Stimulated activated naive CD8-positive, alpha-beta T cell treated with anti-CD3 and anti-CD28 coated beads, Interleukin-15, Interleukin-2, amounts not matched to agents 100 ng/mL and 50 ng/mL, for 24 hours (primary cell): ENCODE measurements around the gene NOX5.

Experiments used
- H3K27ac Mint-ChIP-seq: one replicate; pipeline ENCODE4 v1.8.0; 2021; ENCODE audit warnings: mild to moderate bottlenecking, mixed read lengths
- H3K27me3 Mint-ChIP-seq: one replicate; pipeline ENCODE4 v1.8.0; 2021; ENCODE audit warnings: mixed read lengths
- H3K36me3 Mint-ChIP-seq: one replicate; pipeline ENCODE4 v1.8.0; 2021; ENCODE audit warnings: low read depth, mixed read lengths
- H3K4me1 Mint-ChIP-seq: one replicate; pipeline ENCODE4 v1.8.0; 2021; ENCODE audit warnings: low read depth, mixed read lengths
- H3K4me3 Mint-ChIP-seq: one replicate; pipeline ENCODE4 v1.8.0; 2021; ENCODE audit warnings: mild to moderate bottlenecking, mixed read lengths
- H3K9me3 Mint-ChIP-seq: one replicate; pipeline ENCODE4 v1.8.0; 2021; ENCODE audit warnings: mixed read lengths

The NOX5 gene

DNA sequence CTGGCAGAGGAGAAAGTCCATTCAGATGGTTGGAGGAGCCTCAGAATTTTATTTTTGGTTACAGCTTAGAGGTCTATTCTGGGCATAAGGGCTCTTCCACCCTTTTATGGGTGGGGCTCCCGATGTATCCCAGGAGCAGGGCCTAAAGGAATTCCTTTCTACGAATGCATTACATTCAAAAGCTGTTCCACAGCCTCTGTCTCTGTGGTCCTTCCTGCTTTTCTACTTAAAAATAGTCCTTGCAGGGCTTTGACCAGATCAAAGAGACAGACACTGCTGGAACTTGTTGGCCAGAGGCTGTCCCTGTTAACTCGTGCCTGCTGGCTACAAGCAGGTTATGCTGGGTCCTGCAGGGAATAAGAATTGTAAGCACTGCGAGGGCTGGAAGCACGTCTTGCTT lies 14.4 kb upstream of the NOX5 start:
- Mint-ChIP-seq H3K27me3 (peaks cover 13% of the 10 kb centered on the region), H3K4me1 (no peaks in the 10 kb centered on the region), H3K4me3 (no peak overlapping the region), H3K9me3 (peaks cover 7% of the 10 kb centered on the region), H3K27ac (no peak overlapping the region), H3K36me3 (no peaks in the 10 kb centered on the region)

DNA sequence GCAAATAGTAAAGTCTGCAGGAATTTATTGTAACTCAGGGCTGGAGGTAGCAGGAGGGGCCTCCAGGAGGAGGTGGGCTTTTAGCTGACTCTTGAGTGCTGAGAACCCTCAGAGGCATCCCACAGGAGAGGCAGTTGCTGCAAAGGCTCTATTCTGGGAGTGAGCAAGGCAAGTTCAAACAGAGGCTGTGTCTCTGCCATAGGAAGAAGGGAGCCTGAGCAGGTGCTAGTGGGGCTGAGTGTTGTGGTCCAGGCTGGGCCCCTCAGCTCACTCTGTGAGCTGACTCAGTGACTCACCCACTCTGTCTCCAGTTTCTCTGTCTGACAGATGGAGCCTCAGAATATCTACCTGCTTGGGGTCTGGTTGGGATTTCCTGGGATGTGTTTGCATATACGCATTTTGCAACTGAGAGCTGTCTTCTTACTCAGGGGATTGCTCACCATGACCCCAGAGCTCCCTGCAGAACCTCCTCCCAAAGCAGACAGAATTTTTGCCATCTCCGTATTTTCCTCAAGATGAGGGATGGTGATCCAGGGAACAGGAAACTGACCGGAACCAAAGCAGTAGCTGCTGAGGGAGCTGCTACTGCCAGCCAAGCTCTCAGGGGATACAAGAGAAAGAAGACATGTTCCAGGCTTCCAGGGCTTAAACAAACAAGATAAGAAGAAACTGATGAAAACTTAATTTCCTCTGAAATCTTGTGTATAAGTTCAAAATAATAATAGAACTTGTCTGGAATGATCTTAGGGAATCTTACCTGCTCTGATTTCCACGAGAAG lies 13.6 kb upstream of the NOX5 start:
- Mint-ChIP-seq H3K27ac (no peak overlapping the region), H3K4me1 (no peaks in the 10 kb centered on the region), H3K9me3 (peaks cover 14% of the 10 kb centered on the region), H3K4me3 (no peak overlapping the region), H3K36me3 (no peaks in the 10 kb centered on the region), H3K27me3 (peaks cover 21% of the 10 kb centered on the region)

DNA sequence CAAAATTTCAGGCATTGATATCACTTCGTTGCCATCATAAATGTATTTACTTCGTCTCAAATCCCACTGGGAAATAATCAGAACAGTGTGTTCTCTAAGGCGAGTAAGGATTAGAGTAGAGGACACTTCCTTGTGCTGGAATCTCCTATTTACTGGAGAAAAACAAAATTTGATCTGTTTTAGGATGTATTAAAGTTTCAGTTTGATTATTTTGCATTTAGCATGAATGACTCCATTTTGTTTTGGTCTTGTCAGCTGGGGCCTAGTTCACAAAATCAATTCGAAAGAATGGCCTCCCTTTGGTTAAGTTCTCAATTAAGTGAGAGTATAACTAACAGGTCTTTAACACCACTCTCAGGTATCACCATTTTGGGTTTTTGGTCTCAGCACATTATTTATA lies 11.7 kb upstream of the NOX5 start:
- H3K27ac Mint-ChIP-seq = no peak overlapping the region
- peaks cover 23% of the 10 kb centered on the region for H3K27me3 Mint-ChIP-seq
- peaks cover 17% of the 10 kb centered on the region for H3K9me3 Mint-ChIP-seq
- no peak overlapping the region for H3K4me3 Mint-ChIP-seq
- peaks cover 2% of the 10 kb centered on the region for H3K36me3 Mint-ChIP-seq
- no peaks in the 10 kb centered on the region for H3K4me1 Mint-ChIP-seq

DNA sequence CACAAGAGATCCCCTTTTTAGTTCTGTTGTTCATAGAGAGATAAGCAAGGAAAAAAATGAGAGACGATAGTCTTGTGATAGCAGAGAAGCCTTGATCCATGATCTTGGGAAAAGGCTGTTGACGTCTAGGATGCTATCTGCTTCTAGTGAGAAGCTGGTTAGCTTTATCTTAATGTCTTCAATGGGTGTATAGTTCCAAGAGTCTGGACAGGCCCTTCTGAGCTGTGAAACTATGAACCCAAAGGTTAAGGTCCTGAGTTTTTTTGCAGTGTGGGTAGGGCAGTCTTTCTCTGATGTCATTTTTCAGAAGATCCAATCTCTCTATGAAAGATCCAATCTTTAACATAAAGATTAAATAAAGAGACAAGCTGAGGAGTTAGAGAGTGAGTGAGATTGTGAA lies 10.5 kb upstream of the NOX5 start:
- Mint-ChIP-seq H3K9me3 (peaks cover 25% of the 10 kb centered on the region), H3K4me1 (no peaks in the 10 kb centered on the region), H3K27ac (no peak overlapping the region), H3K36me3 (peaks cover 4% of the 10 kb centered on the region), H3K4me3 (no peak overlapping the region), H3K27me3 (peaks cover 24% of the 10 kb centered on the region)

DNA sequence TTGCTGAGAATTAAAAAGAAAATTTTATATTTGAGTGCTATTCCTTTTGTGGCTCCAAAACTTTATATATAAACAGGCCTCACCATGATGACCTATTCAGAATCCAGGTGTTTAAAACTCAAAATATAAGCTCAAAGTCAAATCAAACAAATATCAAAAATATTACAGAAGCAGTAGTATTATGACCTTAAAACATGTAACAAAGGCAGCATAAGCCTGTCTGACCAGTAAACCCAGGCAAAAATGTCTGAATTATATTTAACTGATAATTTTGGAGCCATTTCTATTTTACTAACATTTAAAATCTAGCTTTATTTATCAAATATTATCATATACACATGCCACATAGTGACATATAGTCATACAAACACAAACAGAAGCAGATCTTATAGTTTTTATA lies 6.4 kb upstream of the NOX5 start:
- Mint-ChIP-seq H3K4me1 (no peaks in the 10 kb centered on the region), H3K36me3 (peaks cover 4% of the 10 kb centered on the region), H3K27ac (no peak overlapping the region), H3K9me3 (peaks cover 27% of the 10 kb centered on the region), H3K27me3 (peaks cover 21% of the 10 kb centered on the region), H3K4me3 (no peak overlapping the region)

DNA sequence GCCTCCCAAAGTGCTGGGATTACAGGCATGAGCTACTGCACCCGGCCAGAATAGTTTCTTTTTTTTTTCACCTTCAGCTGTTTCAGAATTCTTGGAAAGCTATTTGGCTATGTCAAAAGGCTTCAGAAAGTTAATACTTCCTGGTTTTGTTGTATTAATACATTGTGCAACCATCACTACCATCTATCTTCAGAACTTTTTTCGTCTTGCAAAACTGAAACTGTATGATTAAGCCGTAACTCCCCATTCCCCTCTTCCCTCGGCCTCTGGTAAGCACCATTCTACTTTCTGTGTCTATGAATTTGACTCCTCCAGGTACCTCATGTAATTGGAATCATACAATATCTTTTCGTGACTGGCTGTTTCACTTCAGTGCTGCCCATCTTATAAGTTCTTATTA lies 5.2 kb upstream of the NOX5 start:
- Mint-ChIP-seq H3K36me3 (peaks cover 4% of the 10 kb centered on the region), H3K27me3 (peaks cover 14% of the 10 kb centered on the region), H3K4me1 (no peaks in the 10 kb centered on the region), H3K9me3 (peaks cover 27% of the 10 kb centered on the region), H3K4me3 (no peak overlapping the region), H3K27ac (no peak overlapping the region)

DNA sequence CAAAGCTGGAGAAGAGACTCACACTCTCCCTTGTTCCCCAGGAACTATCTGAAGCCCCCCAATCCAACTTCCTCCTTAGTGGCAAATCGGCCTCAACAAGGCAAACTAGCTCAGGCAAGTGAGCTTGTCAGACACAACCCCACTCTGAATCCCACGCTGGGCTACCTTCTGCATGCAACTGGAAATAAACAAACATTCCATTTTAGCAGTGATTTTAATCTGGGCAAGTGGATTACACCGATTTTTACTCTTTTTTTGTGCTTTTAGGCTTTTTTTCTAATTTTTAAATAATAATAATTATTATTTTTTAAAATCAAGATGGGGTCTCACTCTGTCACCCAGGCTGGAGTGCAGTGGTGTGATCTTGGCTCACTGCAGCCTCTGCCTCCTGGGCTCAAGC lies 2.9 kb upstream of the NOX5 start:
- peaks cover 7% of the 10 kb centered on the region for H3K27me3 Mint-ChIP-seq
- peaks cover 4% of the 10 kb centered on the region for H3K36me3 Mint-ChIP-seq
- no peak overlapping the region for H3K27ac Mint-ChIP-seq
- H3K4me1 Mint-ChIP-seq = no peaks in the 10 kb centered on the region
- H3K4me3 Mint-ChIP-seq = no peak overlapping the region
- H3K9me3 Mint-ChIP-seq = peaks cover 16% of the 10 kb centered on the region

DNA sequence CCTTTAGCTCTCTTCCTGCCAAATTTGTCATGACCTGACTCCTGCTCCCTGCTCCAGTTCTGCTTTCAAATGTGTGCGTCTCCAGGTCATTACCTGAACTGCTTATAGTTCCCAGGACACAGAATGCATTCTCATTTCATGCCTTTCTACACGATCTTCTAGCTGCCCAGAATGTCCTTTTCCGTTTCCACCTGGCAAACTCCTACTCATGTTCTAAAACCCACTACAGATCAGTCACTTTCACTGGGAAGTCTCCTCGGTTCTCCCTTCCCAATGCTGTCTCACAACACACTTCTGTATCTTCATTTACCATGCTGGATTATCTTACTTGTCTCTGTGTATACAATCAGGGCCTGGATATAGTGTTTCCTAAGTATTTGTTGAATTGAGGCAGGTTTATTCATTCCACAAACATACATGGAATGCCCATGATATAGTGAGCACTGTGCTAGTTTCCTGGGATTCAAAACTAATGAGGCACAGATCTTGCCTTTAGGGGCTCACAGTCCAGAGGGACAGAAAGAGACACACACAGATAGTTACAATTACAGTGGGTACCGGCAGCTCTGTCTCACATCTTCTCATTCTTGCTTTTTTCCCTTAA lies 1.6 kb upstream of the NOX5 start:
- Mint-ChIP-seq H3K4me1 (no peaks in the 10 kb centered on the region), H3K4me3 (no peak overlapping the region), H3K9me3 (peaks cover 12% of the 10 kb centered on the region), H3K27me3 (peaks cover 4% of the 10 kb centered on the region), H3K27ac (no peak overlapping the region), H3K36me3 (peaks cover under 1% of the 10 kb centered on the region)

DNA sequence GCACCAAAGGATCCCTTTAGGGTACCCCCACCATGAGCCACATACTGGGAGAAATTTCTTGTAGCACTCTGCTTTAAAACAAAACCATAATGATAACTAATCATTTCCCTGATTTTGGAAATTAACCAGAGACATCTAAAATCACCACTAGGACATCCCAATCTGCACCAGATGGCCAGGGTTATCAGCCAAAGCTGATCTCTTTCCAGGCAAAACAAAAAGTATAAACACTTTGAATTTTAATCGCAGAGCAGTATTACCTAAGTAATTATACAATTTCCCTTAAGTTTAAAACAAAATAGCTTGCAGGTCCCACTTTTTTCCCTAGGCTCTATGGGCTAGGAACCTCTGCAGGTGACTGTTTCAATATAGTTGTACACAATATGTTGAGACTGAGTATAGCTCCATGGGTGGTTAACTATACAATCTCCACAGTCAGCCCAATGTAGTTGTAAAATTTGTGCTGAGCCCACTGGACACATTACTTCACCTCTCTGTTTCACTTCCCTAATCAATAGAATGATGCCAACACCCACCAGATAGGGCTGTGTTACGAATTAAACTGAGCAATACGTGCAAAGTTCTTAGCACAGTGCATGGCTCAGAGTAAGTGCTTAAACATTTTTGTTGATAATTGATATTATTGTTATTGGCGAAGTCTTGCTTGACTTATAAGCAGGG lies 629 bp upstream of the NOX5 start:
- no peak overlapping the region for H3K4me3 Mint-ChIP-seq
- peaks cover 6% of the 10 kb centered on the region for H3K9me3 Mint-ChIP-seq
- no peaks in the 10 kb centered on the region for H3K36me3 Mint-ChIP-seq
- peaks cover 4% of the 10 kb centered on the region for H3K27me3 Mint-ChIP-seq
- H3K4me1 Mint-ChIP-seq = no peaks in the 10 kb centered on the region
- H3K27ac Mint-ChIP-seq = no peak overlapping the region

DNA sequence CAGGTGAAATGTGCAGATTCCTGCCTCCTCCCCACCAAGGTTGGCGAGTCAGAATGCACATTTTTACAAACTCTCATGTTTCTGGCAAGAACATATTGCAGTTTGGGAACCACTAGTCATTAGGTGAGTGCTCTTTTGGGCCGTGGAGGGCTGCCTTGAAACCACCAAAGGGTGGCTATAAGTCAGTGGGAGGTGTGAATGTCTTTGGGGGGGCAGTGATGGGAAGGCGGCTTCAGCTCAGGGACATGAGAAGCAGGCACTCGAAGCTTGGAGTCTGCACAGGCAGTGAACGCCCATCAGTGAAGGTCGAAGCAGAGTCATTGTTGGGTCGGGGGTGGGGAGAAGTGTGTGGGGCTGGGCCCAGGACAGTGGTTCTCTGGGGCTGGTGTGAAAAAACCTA lies 1.1 kb downstream of the NOX5 start:
- H3K36me3 Mint-ChIP-seq = no peaks in the 10 kb centered on the region
- no peaks in the 10 kb centered on the region for H3K9me3 Mint-ChIP-seq
- peaks cover 4% of the 10 kb centered on the region for H3K27me3 Mint-ChIP-seq
- H3K4me1 Mint-ChIP-seq = no peaks in the 10 kb centered on the region
- no peak overlapping the region for H3K27ac Mint-ChIP-seq
- H3K4me3 Mint-ChIP-seq = no peak overlapping the region

DNA sequence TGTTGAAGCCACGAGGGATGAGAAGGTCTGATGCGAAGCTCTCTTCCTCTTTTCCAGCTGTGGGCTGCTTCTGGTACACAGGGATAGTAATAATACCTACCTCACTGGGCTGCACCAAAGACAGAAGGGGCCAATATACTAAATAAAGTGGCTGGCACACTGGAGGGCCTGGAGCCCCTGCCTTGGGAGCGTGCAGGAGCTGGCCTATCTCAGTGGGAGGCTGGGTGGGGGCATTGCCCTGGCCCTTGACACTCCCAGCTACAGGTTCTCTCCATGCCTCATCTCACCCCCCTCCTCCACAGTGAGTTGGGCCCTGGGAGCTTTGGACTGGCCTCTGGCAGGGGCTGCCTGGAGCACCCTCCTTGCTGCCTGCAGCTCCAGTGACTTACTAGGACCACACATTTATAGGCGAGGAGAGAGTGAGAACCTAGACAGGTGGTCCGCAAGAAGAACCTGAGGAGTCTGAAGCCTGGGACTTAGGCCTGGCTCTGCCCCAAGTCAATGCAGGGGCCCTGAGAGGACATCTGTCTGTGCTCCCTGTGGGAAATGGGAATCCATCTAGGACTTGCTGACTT lies 1.6 kb downstream of the NOX5 start:
- no peaks in the 10 kb centered on the region for H3K36me3 Mint-ChIP-seq
- no peak overlapping the region for H3K27ac Mint-ChIP-seq

DNA sequence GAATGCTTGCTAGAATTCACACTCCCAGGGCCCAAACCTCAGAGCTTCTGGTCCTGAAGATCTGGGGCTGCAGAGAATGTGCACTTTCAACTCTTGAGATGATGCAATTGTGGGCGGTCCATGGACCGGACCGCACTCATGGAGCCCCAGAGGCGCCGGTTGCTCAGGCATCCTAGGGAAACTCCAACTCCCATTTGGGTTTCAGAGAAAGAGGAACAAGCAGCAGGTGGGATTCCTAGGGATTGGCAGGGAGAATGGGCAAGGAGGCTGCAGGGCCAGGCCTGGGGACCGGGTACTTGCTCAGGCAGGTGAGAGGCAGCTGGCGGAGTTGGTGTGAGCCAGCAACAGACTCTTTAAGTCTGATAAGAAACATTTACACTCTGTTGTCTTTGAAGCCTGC lies 3.5 kb downstream of the NOX5 start:
- no peaks in the 10 kb centered on the region for H3K9me3 Mint-ChIP-seq
- H3K27ac Mint-ChIP-seq = no peak overlapping the region
- H3K4me1 Mint-ChIP-seq = no peaks in the 10 kb centered on the region
- H3K27me3 Mint-ChIP-seq = peaks cover 7% of the 10 kb centered on the region
- H3K4me3 Mint-ChIP-seq = no peak overlapping the region
- H3K36me3 Mint-ChIP-seq = no peaks in the 10 kb centered on the region

More for the DNA sequence above, 1.6 kb downstream of the NOX5 start:
- Mint-ChIP-seq H3K9me3 (no peaks in the 10 kb centered on the region), H3K27me3 (peaks cover 4% of the 10 kb centered on the region), H3K4me1 (no peaks in the 10 kb centered on the region), H3K4me3 (no peak overlapping the region)

DNA sequence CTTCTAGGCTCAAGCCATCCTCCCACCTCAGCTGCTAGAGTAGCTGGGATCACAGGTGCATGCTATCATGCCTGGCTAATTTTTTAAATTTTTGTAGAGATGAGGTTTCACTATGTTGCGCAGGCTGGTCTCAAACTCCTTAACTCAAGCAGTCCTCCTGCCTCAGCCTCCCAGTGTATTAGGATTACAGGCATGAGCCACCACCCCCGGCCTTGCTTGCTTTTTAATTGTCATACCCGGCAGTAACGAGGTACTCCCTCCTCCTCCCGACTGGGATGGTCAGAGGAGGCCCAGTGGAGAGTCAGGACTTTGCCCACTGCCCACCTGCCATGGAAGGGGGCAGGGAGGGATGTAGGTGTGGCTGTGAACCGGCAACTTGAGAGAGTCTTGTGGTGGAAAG lies 4.5 kb downstream of the NOX5 start:
- Mint-ChIP-seq H3K36me3 (no peaks in the 10 kb centered on the region), H3K9me3 (no peaks in the 10 kb centered on the region), H3K27ac (no peak overlapping the region), H3K4me3 (no peak overlapping the region), H3K27me3 (peaks cover 7% of the 10 kb centered on the region), H3K4me1 (no peaks in the 10 kb centered on the region)

DNA sequence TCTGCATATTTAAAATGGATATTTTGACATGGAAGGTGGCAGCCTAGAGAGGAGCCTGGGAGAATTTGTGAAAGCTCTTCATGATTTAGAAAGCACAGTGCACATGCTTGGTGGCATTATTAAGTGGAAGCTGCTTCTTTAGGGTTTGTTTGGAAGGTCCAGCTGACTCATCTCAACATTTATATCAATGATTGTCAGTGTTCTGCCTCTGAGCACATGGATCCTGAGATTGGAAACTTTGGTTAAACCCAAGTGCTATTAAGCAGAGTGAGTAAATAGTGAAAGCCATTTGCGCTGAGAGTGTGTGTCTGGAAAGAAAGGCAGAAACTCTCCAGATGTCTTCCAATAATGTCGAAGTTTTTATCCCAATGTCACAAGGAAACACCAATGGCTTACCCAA lies 7.4 kb downstream of the NOX5 start:
- Mint-ChIP-seq H3K27me3 (peaks cover 4% of the 10 kb centered on the region), H3K36me3 (no peaks in the 10 kb centered on the region), H3K4me3 (no peak overlapping the region), H3K27ac (no peak overlapping the region), H3K4me1 (no peaks in the 10 kb centered on the region), H3K9me3 (no peaks in the 10 kb centered on the region)

DNA sequence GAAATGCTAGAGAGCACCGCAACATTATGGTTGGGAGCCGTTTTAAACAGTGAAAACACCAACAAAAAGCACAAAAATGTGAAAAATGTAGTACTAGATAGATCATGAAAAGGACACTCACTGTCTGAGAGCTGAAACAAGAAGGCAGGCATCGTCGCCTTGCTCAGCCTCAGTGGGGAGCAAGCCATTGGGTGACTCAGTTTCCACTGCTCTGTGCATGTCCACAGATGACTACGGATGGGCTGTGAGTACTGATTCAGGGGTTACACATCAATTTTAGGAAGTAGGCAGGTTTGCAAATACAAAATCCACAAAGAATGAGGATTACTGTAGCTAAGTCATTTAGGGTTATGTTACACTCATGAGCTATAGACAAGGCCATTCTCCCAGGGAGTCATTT lies 10.8 kb downstream of the NOX5 start:
- Mint-ChIP-seq H3K4me3 (no peak overlapping the region), H3K4me1 (no peaks in the 10 kb centered on the region), H3K27me3 (peaks cover 6% of the 10 kb centered on the region), H3K27ac (no peak overlapping the region), H3K9me3 (no peaks in the 10 kb centered on the region), H3K36me3 (no peaks in the 10 kb centered on the region)
